ENCODE measurements around the gene DDX6. TPM values are rescaled to one million over a fixed set of nuclear protein-coding genes. Genes with fewer than 3 reads are reported as not detected.
A peak's percentile ranks its signal among the peaks of the same experiment; 100 is the strongest.
"Not testable (repeated sequence)": the region's sequence is repeated elsewhere in the genome, so short reads cannot be mapped to it uniquely, and the experiment has no call there.

The DDX6 gene
- total and polyA plus RNA-seq, 2 of the 8 experiments (the other 6 are each of a cell fraction or from before 2014, with no cell fraction given) = 29.8 to 181 TPM

- WGBS, 2 experiments (ENCODE audit: extremely low coverage in 1 of 2, insufficient coverage in 1 of 2, insufficient read length in 1 of 2, insufficient replicate concordance in 2 of 2, low coverage in 1 of 2, low lambda C conversion rate in 2 of 2, missing lambda C conversion rate in 1 of 2) = 91% methylated on average over 10 of the region's 10 CpGs; no CpG with 5 or more reads in 1 of the 2 experiments
- H3K23ac ChIP-seq (ENCODE audit: insufficient read length); H2AK5ac ChIP-seq (ENCODE audit: low read depth, low read length); H3K56ac ChIP-seq (replicated peaks; ENCODE audit: insufficient read length, low read depth, low read length); H2BK120ac ChIP-seq (replicated peaks; ENCODE audit: low read depth, low read length); H2BK5ac ChIP-seq (ENCODE audit: low read depth, low read length); H2BK12ac ChIP-seq (ENCODE audit: low read depth, low read length); H3K79me1 ChIP-seq (ENCODE audit: low read depth, low read length); H4K5ac ChIP-seq (ENCODE audit: insufficient read length, low read depth, low read length); H3K9ac ChIP-seq (replicated peaks in 1 of 4; ENCODE audit: extremely low read depth in 1 of 4, low read depth in 3 of 4, low read length in 3 of 4); H3K27me3 ChIP-seq (replicated peaks in 1 of 4; ENCODE audit: control insufficient read depth in 3 of 4, extremely low read depth in 1 of 4, insufficient read depth in 3 of 4, low read length in 3 of 4); H4K91ac ChIP-seq (replicated peaks; ENCODE audit: insufficient read length, low read length); H2BK20ac ChIP-seq (ENCODE audit: low read length); H2BK15ac ChIP-seq (ENCODE audit: low read length); H2AFZ ChIP-seq (ENCODE audit: low read length); H3K23me2 ChIP-seq (ENCODE audit: low read depth, low read length); H3K4me3 ChIP-seq (ENCODE audit: extremely low read depth in 1 of 4, insufficient read depth in 2 of 4, low read depth in 3 of 4, low read length in 4 of 4); H3K4me1 ChIP-seq (replicated peaks in 1 of 4; ENCODE audit: control insufficient read depth in 3 of 4, insufficient read depth in 4 of 4, low read length in 3 of 4); H3K4me2 ChIP-seq (ENCODE audit: insufficient read depth in 1 of 2, low read depth in 2 of 2, low read length in 2 of 2); H3K14ac ChIP-seq (ENCODE audit: insufficient read length); H3K4ac ChIP-seq (replicated peaks; ENCODE audit: insufficient read length, low read depth, low read length); H3K27ac ChIP-seq (ENCODE audit: low read depth, low read length); H3K18ac ChIP-seq (ENCODE audit: extremely low read depth, low read length); H4K20me1 ChIP-seq (replicated peaks in 1 of 2; ENCODE audit: control insufficient read depth in 1 of 2, insufficient read depth in 2 of 2, low read length in 2 of 2); POLR2A ChIA-PET (ENCODE audit: partially characterized antibody); DNase-seq (ENCODE audit: low read depth in 1 of 2, low spot score in 2 of 2); FAIRE-seq; H4K8ac ChIP-seq (ENCODE audit: extremely low read depth, insufficient read depth, low read length): not testable (repeated sequence)
- Histone ChIP-seq H3K36me3 (ENCODE audit: control insufficient read depth in 2 of 4, insufficient read depth in 4 of 4, low read length in 3 of 4) (peaks cover 0 to 24% (median 11%) of the 10 kb centered on the region in 4 experiments; a peak in 4 of 8 replicates), H3K79me2 (ENCODE audit: control insufficient read depth in 1 of 2, insufficient read depth in 2 of 2, low read length in 2 of 2) (peaks cover 0 to 60% of the 10 kb centered on the region in 2 experiments; a peak in 2 of 4 replicates), H3K9me3 (ENCODE audit: insufficient read depth in 2 of 2, low read depth in 1 of 2, low read length in 1 of 2) (peaks cover 15 to 17% of the 10 kb centered on the region in 2 experiments; a peak in 3 of 4 replicates)
- CTCF ChIA-PET (ENCODE audit: partially characterized antibody) = interaction anchor here (1.1 to 1.6 kb wide), 3 partner anchors 12 to 38 kb away, joined by 3 to 9 read pairs (median 4); no protein-coding TSS in a partner anchor
- peak in 2 of 3 experiments; percentile 35 to 53; a peak in 3 of 4 replicates for TF ChIP-seq CTCF (IDR thresholded peaks at IDR 0.05; ENCODE audit: control extremely low read depth in 1 of 3, insufficient read depth in 1 of 3, low read depth in 1 of 3, low read length in 3 of 3)
- TF ChIP-seq RAD21 (IDR thresholded peaks at IDR 0.05 in 1 of 2, conservative IDR thresholded peaks at IDR 0.05 in 1 of 2; ENCODE audit: low read depth in 2 of 2, low read length in 2 of 2) = peak in 1 of 2 experiments; percentile 12; a peak in 2 of 4 replicates
Measured at GRCh38 chr11:118728112-118728511, 62.9 kb downstream of the DDX6 start.
